Measurements from ENCODE around the gene AKT2. TPM values are rescaled to one million over a fixed set of nuclear protein-coding genes. Genes with fewer than 3 reads are reported as not detected.

AKT2 gene
- polyA plus RNA-seq, 1 donor from 2014 or later = 131 TPM

DNA sequence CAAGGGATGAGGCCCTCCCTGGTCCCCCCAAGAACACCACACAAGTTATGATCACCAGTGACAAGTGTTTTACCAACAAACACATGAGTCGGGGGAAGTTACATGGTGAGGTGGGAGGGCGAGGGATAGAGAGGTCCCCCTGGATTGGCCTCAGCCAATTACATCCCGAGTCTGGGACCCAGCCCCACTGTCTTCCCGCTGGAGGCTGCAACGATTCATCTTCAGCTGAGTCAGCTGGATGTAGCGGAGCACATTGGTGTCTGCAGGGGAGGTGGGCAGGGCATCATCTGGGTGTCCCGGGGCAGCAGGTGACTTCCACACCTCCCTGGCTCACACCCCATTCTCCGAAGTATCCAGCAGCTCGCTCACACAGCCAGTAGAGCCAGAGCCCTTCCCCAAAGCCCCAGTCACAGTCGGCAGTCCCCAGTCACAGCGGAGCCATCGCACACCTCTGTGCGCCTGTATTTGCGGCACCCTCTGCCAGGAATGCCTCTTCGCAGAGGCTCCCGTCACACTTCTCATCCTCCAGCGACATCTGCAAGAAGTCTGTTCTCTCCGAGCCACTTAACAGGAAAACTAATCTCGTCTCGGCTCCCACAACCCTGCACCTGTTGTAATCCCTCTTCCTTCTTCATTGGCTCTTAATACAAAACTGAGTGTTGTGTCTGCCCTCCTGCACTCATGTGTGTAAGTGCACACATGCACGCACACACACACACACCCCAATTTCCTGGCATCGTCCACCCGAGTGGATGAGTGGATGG lies 69.0 kb downstream of the AKT2 start (continued):
- TF ChIP-seq, protein P1, sequence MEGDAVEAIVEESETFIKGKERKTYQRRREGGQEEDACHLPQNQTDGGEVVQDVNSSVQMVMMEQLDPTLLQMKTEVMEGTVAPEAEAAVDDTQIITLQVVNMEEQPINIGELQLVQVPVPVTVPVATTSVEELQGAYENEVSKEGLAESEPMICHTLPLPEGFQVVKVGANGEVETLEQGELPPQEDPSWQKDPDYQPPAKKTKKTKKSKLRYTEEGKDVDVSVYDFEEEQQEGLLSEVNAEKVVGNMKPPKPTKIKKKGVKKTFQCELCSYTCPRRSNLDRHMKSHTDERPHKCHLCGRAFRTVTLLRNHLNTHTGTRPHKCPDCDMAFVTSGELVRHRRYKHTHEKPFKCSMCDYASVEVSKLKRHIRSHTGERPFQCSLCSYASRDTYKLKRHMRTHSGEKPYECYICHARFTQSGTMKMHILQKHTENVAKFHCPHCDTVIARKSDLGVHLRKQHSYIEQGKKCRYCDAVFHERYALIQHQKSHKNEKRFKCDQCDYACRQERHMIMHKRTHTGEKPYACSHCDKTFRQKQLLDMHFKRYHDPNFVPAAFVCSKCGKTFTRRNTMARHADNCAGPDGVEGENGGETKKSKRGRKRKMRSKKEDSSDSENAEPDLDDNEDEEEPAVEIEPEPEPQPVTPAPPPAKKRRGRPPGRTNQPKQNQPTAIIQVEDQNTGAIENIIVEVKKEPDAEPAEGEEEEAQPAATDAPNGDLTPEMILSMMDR (IDR thresholded peaks at IDR 0.05; ENCODE audit: poor library complexity, severe bottlenecking) = no peak
- TF ChIP-seq EZH2 (IDR thresholded peaks at IDR 0.05; ENCODE audit: borderline replicate concordance, insufficient read depth, low read length, poor library complexity, severe bottlenecking) = no peak

DNA sequence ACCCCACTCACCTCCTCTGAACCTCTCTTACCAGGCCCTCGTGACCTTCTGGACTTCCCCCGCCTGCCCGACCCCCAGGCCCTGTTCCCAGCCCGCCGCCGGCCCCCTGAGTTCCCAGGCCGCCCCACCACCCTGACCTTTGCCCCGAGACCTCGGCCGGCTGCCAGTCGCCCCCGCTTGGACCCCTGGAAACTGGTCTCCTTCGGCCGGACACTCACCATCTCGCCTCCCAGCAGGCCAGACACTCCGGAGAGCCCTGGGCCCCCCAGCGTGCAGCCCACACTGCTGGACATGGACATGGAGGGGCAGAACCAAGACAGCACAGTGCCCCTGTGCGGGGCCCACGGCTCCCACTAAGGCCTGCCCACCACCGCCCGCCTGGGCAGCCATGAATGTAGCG lies 70.2 kb downstream of the AKT2 start:
- Histone ChIP-seq H4K20me1 (ENCODE audit: insufficient read depth) (no peaks in the 10 kb centered on the region), H3K4me3 (ENCODE audit: low read length) (no peak overlapping the region), H3K4me2 (ENCODE audit: low read length) (no peak overlapping the region), H3K9me3 (ENCODE audit: low read length) (no peaks in the 10 kb centered on the region), H3K9me2 (ENCODE audit: insufficient read depth, low read length) (no peaks in the 10 kb centered on the region), H3K9ac (ENCODE audit: low read length) (no peak overlapping the region), H3F3A (ENCODE audit: insufficient read depth, low read length, poor library complexity, severe bottlenecking) (no peaks in the 10 kb centered on the region), H3K36me3 (ENCODE audit: insufficient read depth, low read length) (no peaks in the 10 kb centered on the region), H3K79me2 (replicated peaks; ENCODE audit: insufficient read depth, low read length) (no peaks in the 10 kb centered on the region), H3K27ac (ENCODE audit: low read length) (no peak overlapping the region), H2AFZ (ENCODE audit: low read depth, low read length) (no peak overlapping the region), H3K27me3 (ENCODE audit: insufficient read depth, low read depth, low read length) (peaks cover 10% of the 10 kb centered on the region)
- TF ChIP-seq SMC3 (conservative IDR thresholded peaks at IDR 0.05; ENCODE audit: poor library complexity) (no peak), TAF1 (IDR thresholded peaks at IDR 0.05; ENCODE audit: low read depth) (no peak), EZH2 (IDR thresholded peaks at IDR 0.05; ENCODE audit: borderline replicate concordance, insufficient read depth, low read length, poor library complexity, severe bottlenecking) (no peak), MXI1 (conservative IDR thresholded peaks at IDR 0.05; ENCODE audit: poor library complexity, severe bottlenecking) (no peak), POLR2AphosphoS5 (IDR thresholded peaks at IDR 0.05) (no peak), EP300 (conservative IDR thresholded peaks at IDR 0.05; ENCODE audit: poor library complexity, severe bottlenecking) (no peak), RAD21 (conservative IDR thresholded peaks at IDR 0.05) (no peak)
- TF ChIP-seq, protein P2, sequence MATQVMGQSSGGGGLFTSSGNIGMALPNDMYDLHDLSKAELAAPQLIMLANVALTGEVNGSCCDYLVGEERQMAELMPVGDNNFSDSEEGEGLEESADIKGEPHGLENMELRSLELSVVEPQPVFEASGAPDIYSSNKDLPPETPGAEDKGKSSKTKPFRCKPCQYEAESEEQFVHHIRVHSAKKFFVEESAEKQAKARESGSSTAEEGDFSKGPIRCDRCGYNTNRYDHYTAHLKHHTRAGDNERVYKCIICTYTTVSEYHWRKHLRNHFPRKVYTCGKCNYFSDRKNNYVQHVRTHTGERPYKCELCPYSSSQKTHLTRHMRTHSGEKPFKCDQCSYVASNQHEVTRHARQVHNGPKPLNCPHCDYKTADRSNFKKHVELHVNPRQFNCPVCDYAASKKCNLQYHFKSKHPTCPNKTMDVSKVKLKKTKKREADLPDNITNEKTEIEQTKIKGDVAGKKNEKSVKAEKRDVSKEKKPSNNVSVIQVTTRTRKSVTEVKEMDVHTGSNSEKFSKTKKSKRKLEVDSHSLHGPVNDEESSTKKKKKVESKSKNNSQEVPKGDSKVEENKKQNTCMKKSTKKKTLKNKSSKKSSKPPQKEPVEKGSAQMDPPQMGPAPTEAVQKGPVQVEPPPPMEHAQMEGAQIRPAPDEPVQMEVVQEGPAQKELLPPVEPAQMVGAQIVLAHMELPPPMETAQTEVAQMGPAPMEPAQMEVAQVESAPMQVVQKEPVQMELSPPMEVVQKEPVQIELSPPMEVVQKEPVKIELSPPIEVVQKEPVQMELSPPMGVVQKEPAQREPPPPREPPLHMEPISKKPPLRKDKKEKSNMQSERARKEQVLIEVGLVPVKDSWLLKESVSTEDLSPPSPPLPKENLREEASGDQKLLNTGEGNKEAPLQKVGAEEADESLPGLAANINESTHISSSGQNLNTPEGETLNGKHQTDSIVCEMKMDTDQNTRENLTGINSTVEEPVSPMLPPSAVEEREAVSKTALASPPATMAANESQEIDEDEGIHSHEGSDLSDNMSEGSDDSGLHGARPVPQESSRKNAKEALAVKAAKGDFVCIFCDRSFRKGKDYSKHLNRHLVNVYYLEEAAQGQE (IDR thresholded peaks at IDR 0.05; ENCODE audit: borderline replicate concordance) = no peak
- TF ChIP-seq, protein P1 (IDR thresholded peaks at IDR 0.05; ENCODE audit: poor library complexity, severe bottlenecking) = no peak

All from neural cell (in vitro differentiated cells).